Endothelial cell of umbilical vein (primary cell): ENCODE results near the gene PRMT9. TPM values are rescaled to one million over a fixed set of nuclear protein-coding genes. Genes with fewer than 3 reads are reported as not detected.

ENCODE experiments used
- BruUV-seq: library from RNA; stranded (reverse); fragments of 400-500 nt; replicated peaks from 2 replicates; lab custom pipeline; 2021; lab: Mats Ljungman, UMichigan
- CTCF ChIA-PET: fragments of 300-600, 350-600 bp; sonication (Branson Sonifier 250); formaldehyde crosslinking; loops from one replicate; lab custom pipeline; 2021; ENCODE audit warnings: antibody characterized with exemption, inconsistent platforms; lab: Charles Lee
- POLR2A ChIA-PET: fragments of 300-600, 350-600 bp; sonication (Branson Sonifier 250); formaldehyde crosslinking; loops from one replicate; lab custom pipeline; 2021; ENCODE audit warnings: antibody characterized with exemption, inconsistent platforms; lab: Charles Lee
- DNase-seq: peaks from one replicate; pipeline ENCODE4 v3.0.0-alpha.2; 2011; ENCODE audit warnings: low read depth, low spot score
- FAIRE-seq: peaks from 2 replicates; lab custom pipeline; 2011; peaks lifted over from hg19 to GRCh38; lab: Jason Lieb, UNC
- H2AFZ ChIP-seq: 2 replicates; pipeline ENCODE4 v1.6.0; 2012; ENCODE audit warnings: low read depth, low read length, control low read depth, inconsistent platforms
- H3K27ac ChIP-seq: 2 replicates; pipeline ENCODE4 v1.5.1; 2011; ENCODE audit warnings: low read depth, mild to moderate bottlenecking, control low read depth, low read length, moderate library complexity; ENCODE audit not compliant: insufficient read depth
- H3K27me3 ChIP-seq, 2 experiments: 2 replicates each; pipeline versions ENCODE4 v1.6.0 to v1.6.1; 2011; ENCODE audit warnings: low read length in 2 of 2, mixed read lengths in 1 of 2; ENCODE audit not compliant: control insufficient read depth in 2 of 2, insufficient read depth in 2 of 2
- H3K36me3 ChIP-seq, 2 experiments: 2 replicates in 1 of 2; 3 replicates in 1 of 2; pipeline ENCODE4 v1.5.1; 2011; ENCODE audit warnings: low read length in 2 of 2, mild to moderate bottlenecking in 1 of 2, moderate library complexity in 1 of 2; ENCODE audit not compliant: control insufficient read depth in 2 of 2, insufficient read depth in 2 of 2; ENCODE audit errors: extremely low read depth in 1 of 2
- H3K4me1 ChIP-seq: 3 replicates; pipeline ENCODE4 v1.5.1; 2011; ENCODE audit warnings: mild to moderate bottlenecking, low read length; ENCODE audit not compliant: control insufficient read depth, insufficient read depth; ENCODE audit errors: extremely low read depth
- H3K4me2 ChIP-seq: 2 replicates; pipeline ENCODE4 v1.6.1; 2011; ENCODE audit warnings: low read length, control low read depth, mixed read lengths; ENCODE audit not compliant: insufficient read depth
- H3K4me3 ChIP-seq, 3 experiments: fragments of 200-600 bp in 1 of 3; sonication (generic), shearing (Covaris generic) in 1 of 3; replicated peaks in 1 of 3; 2 replicates each; pipeline ENCODE4 v1.5.1; 2011 to 2016; ENCODE audit warnings: control low read depth in 3 of 3, low read length in 3 of 3, mild to moderate bottlenecking in 2 of 3, inconsistent platforms in 1 of 3, low read depth in 1 of 3, moderate library complexity in 1 of 3; ENCODE audit not compliant: insufficient read depth in 1 of 3
- H3K79me2 ChIP-seq: 2 replicates; pipeline ENCODE4 v1.6.0; 2012; ENCODE audit warnings: low read length, inconsistent platforms; ENCODE audit not compliant: control insufficient read depth, insufficient read depth
- H3K9ac ChIP-seq: replicated peaks from 2 replicates; pipeline ENCODE3; 2011; ENCODE audit warnings: low read length, control low read depth; ENCODE audit not compliant: insufficient read depth; ENCODE audit errors: extremely low read depth
- H3K9me1 ChIP-seq: replicated peaks from 3 replicates; pipeline ENCODE4 v1.6.0; 2011; ENCODE audit warnings: mild to moderate bottlenecking, low read length; ENCODE audit not compliant: control insufficient read depth, insufficient read depth; ENCODE audit errors: extremely low read depth
- H3K9me3 ChIP-seq: replicated peaks from 2 replicates; pipeline ENCODE4 v1.5.1; 2012; ENCODE audit warnings: low read length, inconsistent platforms; ENCODE audit not compliant: control insufficient read depth, insufficient read depth
- H4K20me1 ChIP-seq: replicated peaks from 2 replicates; pipeline ENCODE3; 2011; ENCODE audit warnings: mild to moderate bottlenecking, low read length; ENCODE audit not compliant: control insufficient read depth, insufficient read depth; ENCODE audit errors: extremely low read depth
- EZH2 ChIP-seq: IDR thresholded peaks from 2 replicates; pipeline ENCODE4 v1.6.1; 2012; ENCODE audit warnings: borderline replicate concordance, low read depth, mild to moderate bottlenecking, moderate library complexity, low read length, inconsistent platforms; ENCODE audit not compliant: severe bottlenecking
- FOS ChIP-seq: IDR thresholded peaks from 2 replicates; pipeline ENCODE4 v1.6.1; 2011; ENCODE audit warnings: mild to moderate bottlenecking, low read length, moderate library complexity, borderline replicate concordance; ENCODE audit not compliant: insufficient read depth
- GATA2 ChIP-seq: IDR thresholded peaks from 2 replicates; pipeline ENCODE4 v1.7.0; 2011; ENCODE audit warnings: low read depth, mild to moderate bottlenecking, moderate library complexity, mixed read lengths, low read length; ENCODE audit not compliant: insufficient read length, insufficient read depth
- JUN ChIP-seq: IDR thresholded peaks from 2 replicates; pipeline ENCODE4 v1.6.1; 2011; ENCODE audit warnings: borderline replicate concordance, low read depth; ENCODE audit not compliant: insufficient read length, insufficient read depth
- MYC ChIP-seq: IDR thresholded peaks from one replicate; pipeline ENCODE4 v1.6.1; 2011; ENCODE audit warnings: mild to moderate bottlenecking, low read depth, low read length
- POLR2A ChIP-seq: IDR thresholded peaks from 2 replicates; pipeline ENCODE4 v1.6.1; 2012; ENCODE audit warnings: low read depth, mild to moderate bottlenecking, control low read depth, low read length
- POLR2AphosphoS5 ChIP-seq: IDR thresholded peaks from 2 replicates; pipeline ENCODE4 v1.6.1; 2012; ENCODE audit warnings: low read depth, mild to moderate bottlenecking, control low read depth, low read length, moderate library complexity; ENCODE audit not compliant: insufficient read depth
- dilution Hi-C: fragments of 300-500 bp; cut with MboI; formaldehyde crosslinking; loops from one replicate; pipeline ENCODE4 v1.15.0; 2019; ENCODE audit warnings: low sequenced_read_pairs; ENCODE audit not compliant: extremely low pct_ligation_motif_present
- intact Hi-C: fragments of 100-400 bp; cut with micrococcal nuclease; formaldehyde crosslinking; loops from one replicate; pipeline ENCODE4 v1.10.0; 2022
- polyA plus RNA-seq, 4 experiments: library from polyadenylated mRNA; depleted of rRNA in 3 of 4; stranded (reverse) in 3 of 4; unstranded in 1 of 4; fragments of >200 nt; gene quantifications; 2 replicates each; pipeline versions ENCODE4 v1.2.1 to v1.2.3, GENCODE V29; 2011 to 2012; ENCODE audit warnings: missing spikeins in 1 of 4
- total RNA-seq: library from RNA; stranded (reverse); gene quantifications from 2 replicates; pipeline ENCODE4 v1.2.3, GENCODE V29; 2021
- TF ChIP-seq, protein P1 (sequence below): IDR thresholded peaks from 2 replicates; pipeline ENCODE4 v1.6.1; 2011; ENCODE audit not compliant: insufficient read depth, insufficient read length
- TF ChIP-seq, protein P2 (sequence below), 2 donors: IDR thresholded peaks; 1 replicate in 1 of 2; 2 replicates in 1 of 2; pipeline ENCODE4 v1.5.1; 2011; ENCODE audit warnings: low read length in 2 of 2, mild to moderate bottlenecking in 2 of 2, moderate library complexity in 2 of 2, control low read depth in 1 of 2, inconsistent platforms in 1 of 2, low read depth in 1 of 2; ENCODE audit not compliant: insufficient read depth in 1 of 2; ENCODE audit errors: extremely low read depth in 1 of 2

PRMT9 gene
- total and polyA plus RNA-seq, 2 donors (not counting 3 experiments of a cell fraction or from before 2014, with no cell fraction given): 3.2 to 9.0 TPM

DNA sequence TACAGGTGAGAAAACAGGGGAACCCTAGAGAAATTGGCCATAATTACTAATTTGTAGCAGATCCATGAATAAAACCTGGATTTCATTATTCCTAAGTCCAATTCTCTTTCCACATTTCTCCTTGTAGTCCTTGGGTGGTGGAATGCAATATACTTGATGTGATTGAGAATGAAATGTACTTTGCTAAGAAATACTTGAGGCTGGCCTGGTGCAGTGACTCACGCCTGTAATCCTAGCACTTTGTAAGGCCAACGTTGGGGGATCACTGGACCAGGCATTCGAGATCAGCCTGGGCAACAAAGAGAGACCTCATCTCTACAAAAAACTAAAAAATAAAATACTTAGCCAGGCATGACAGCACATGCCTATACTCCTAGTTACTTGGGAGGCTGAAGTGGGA lies 50.9 kb downstream of the PRMT9 start:
- H3K4me3 ChIP-seq: no peak overlapping the region
- CTCF ChIA-PET: interaction anchor here (6.8 kb wide), 1 partner anchor 233 kb away, joined by 65 read pairs; no protein-coding TSS in a partner anchor
- POLR2A ChIA-PET: no interaction called here
- no peak overlapping the region for H3K27ac ChIP-seq
- H3K79me2 ChIP-seq: no peaks in the 10 kb centered on the region
- no peak for TF ChIP-seq EZH2
- TF ChIP-seq FOS: no peak
- TF ChIP-seq, protein P1, sequence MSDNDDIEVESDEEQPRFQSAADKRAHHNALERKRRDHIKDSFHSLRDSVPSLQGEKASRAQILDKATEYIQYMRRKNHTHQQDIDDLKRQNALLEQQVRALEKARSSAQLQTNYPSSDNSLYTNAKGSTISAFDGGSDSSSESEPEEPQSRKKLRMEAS: no peak
- TF ChIP-seq, protein P2, sequence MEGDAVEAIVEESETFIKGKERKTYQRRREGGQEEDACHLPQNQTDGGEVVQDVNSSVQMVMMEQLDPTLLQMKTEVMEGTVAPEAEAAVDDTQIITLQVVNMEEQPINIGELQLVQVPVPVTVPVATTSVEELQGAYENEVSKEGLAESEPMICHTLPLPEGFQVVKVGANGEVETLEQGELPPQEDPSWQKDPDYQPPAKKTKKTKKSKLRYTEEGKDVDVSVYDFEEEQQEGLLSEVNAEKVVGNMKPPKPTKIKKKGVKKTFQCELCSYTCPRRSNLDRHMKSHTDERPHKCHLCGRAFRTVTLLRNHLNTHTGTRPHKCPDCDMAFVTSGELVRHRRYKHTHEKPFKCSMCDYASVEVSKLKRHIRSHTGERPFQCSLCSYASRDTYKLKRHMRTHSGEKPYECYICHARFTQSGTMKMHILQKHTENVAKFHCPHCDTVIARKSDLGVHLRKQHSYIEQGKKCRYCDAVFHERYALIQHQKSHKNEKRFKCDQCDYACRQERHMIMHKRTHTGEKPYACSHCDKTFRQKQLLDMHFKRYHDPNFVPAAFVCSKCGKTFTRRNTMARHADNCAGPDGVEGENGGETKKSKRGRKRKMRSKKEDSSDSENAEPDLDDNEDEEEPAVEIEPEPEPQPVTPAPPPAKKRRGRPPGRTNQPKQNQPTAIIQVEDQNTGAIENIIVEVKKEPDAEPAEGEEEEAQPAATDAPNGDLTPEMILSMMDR (IDR thresholded peaks at IDR 0.05; ENCODE audit: extremely low read depth in 1 of 2, insufficient read depth in 1 of 2, low read depth in 1 of 2, low read length in 2 of 2): no peak
- no peak for TF ChIP-seq JUN
- TF ChIP-seq GATA2: no peak
- TF ChIP-seq MYC: no peak
- no peak for TF ChIP-seq POLR2AphosphoS5
- TF ChIP-seq POLR2A: no peak
- no TSS peak for BruUV-seq
- peaks cover 6 to 26% of the 10 kb centered on the region in 2 experiments for H3K36me3 ChIP-seq
- DNase-seq: no peak
- H3K4me1 ChIP-seq: no peaks in the 10 kb centered on the region
- dilution Hi-C loops (no loop called here), intact Hi-C loops (loop anchor here (5.0 kb wide), 1 partner anchor 234 kb away; no protein-coding TSS in a partner anchor)
- no peak overlapping the region for H3K9ac ChIP-seq
- no peaks in the 10 kb centered on the region for H4K20me1 ChIP-seq
- no peaks in the 10 kb centered on the region for H3K9me3 ChIP-seq
- H3K27me3 ChIP-seq: no peaks in the 10 kb centered on the region
- FAIRE-seq: no peak
- no peak overlapping the region for H2AFZ ChIP-seq
- H3K9me1 ChIP-seq: no peaks in the 10 kb centered on the region
- no peak overlapping the region for H3K4me2 ChIP-seq
